Airway epithelial cell (primary cell): Measurements from ENCODE around the gene TMEM169. TPM values are rescaled to one million over a fixed set of nuclear protein-coding genes. Genes with fewer than 3 reads are reported as not detected.

ENCODE experiments used
- total RNA-seq: library from RNA; depleted of rRNA; stranded (reverse); fragments of >200 nt; gene quantifications from 2 replicates; pipeline ENCODE4 v1.2.3, GENCODE V29; 2015

The TMEM169 gene, protein sequence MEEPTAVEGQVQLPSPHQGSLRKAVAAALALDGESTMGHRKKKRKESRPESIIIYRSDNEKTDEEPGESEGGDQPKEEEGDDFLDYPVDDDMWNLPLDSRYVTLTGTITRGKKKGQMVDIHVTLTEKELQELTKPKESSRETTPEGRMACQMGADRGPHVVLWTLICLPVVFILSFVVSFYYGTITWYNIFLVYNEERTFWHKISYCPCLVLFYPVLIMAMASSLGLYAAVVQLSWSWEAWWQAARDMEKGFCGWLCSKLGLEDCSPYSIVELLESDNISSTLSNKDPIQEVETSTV
- 0.07 and 3.2 TPM in 2 replicates for total RNA-seq

DNA sequence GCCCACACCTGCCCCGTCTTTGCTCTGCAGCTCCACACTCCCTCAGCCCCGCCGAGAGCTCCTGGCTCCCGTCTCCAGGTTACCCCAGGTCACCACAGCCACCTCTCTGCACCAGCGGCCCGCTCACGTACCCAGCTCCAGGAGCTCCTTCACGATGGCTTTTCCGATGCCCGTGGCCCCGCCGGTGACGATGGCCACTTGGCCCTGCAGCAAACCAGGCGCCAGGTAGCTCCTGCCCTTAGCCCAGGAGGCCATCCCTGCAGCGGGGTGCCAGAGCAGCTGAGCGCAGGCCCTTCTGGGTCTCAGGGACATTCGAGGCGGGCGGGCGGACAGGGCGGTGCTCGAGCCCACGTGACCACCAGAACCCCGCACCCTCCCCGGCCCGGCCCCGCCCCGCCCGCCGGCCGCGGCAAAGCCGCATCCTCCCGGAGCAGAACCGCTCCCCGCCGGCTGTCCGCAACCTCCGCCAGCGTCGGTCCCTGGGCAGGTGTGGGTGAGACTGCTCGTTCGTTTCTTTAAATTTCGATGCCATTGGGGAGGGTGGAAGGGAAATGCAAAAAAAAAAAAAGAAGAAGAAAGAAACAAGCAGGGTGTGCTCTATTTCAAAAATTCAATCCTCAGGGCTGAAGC, at the start of gene TMEM169, which contains the start of gene PECR:
Gene TMEM169, plus strand, starts transcription at position 433 of the 630 bp plus-strand sequence. CDS start 14,045 bp downstream, outside the sequence.
Gene PECR, minus strand, starts transcription at position 323 of the 630 bp plus-strand sequence. Its CDS starts 68 bp downstream, at position 255.

DNA sequence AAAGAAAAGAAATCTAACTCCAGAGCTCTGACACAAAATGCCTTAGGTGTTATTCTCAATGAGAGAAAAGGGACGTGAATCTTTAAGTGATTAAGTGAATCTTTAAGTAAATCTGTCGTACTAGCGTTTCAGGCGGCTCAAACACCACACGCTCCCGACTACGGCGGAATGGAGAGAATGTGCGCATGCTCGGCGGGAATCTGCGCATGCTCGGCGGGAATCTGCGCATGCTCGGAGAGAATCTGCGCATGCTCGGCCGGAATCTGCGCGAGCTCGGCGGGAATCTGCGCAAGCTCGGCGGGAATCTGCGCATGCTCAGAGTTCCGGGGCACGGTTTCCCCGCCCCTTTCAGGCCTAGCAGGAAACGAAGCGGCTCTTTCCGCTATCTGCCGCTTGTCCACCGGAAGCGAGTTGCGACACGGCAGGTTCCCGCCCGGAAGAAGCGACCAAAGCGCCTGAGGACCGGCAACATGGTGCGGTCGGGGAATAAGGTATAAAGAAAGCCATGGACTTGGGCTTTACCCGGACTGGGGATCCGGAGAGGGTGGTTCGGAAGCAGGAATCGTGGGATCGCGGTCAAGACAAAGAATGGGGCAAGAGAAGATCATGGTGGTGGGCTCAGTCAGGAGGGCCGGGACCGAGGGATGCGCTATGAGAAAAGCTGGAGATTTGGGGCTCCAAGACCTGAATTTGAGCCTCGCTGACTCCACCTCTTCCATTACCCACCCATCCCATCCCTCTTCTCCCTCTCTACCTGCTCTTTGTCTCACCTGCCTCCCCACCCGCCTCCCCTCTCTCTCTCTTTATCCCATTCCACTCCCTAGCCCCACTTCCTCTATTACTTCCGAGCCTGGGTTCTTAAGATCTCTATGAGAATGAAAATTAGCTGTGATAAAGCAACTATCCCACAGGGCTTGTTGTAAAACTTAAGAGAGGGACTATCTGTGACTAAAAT, 27.5 kb downstream of the TMEM169 start, which contains the start of gene XRCC5:
Gene XRCC5, plus strand, starts transcription at position 382 of the 955 bp plus-strand sequence. Its CDS starts 89 bp downstream, at position 471.

Other genes with a start within 250 kb of the TMEM169 start
- 19.0 TPM in 2 replicates for gene MREG, start 68.4 kb upstream of the TMEM169 start, total RNA-seq
- gene PECR, start 110 bp upstream of the TMEM169 start, total RNA-seq, result 6.7 and 8.9 TPM in 2 replicates
- gene XRCC5, start 27.4 kb downstream of the TMEM169 start, total RNA-seq, result 242 and 313 TPM in 2 replicates